Progenitor cell of endocrine pancreas (in vitro differentiated cells): ENCODE results near the gene HBB. TPM values are rescaled to one million over a fixed set of nuclear protein-coding genes. Genes with fewer than 3 reads are reported as not detected.

Experiments used
- DNase-seq: peaks from one replicate; pipeline ENCODE4 v3.0.0; 2021; ENCODE audit warnings: low spot score; ENCODE audit not compliant: unreplicated experiment
- H3K27ac Mint-ChIP-seq: 2 replicates; pipeline ENCODE4 v1.8.0; 2021; ENCODE audit warnings: mild to moderate bottlenecking, moderate library complexity, mixed read lengths
- H3K27me3 Mint-ChIP-seq: 2 replicates; pipeline ENCODE4 v1.8.0; 2021; ENCODE audit warnings: mixed read lengths
- H3K36me3 Mint-ChIP-seq: 2 replicates; pipeline ENCODE4 v1.8.0; 2022; ENCODE audit warnings: mixed read lengths; ENCODE audit not compliant: insufficient read depth
- H3K4me1 Mint-ChIP-seq: 2 replicates; pipeline ENCODE4 v1.8.0; 2021; ENCODE audit warnings: low read depth, mixed read lengths
- H3K4me3 Mint-ChIP-seq: 2 replicates; pipeline ENCODE4 v1.8.0; 2021; ENCODE audit warnings: low read depth, mild to moderate bottlenecking, moderate library complexity, mixed read lengths
- H3K9me3 Mint-ChIP-seq: 2 replicates; pipeline ENCODE4 v1.8.0; 2021; ENCODE audit warnings: low read depth, mixed read lengths
- CTCF ChIP-seq: fragments of 200-600 bp; sonication (generic); IDR thresholded peaks from one replicate; pipeline ENCODE4 v1.5.0; 2021; ENCODE audit warnings: antibody characterized with exemption, mild to moderate bottlenecking; ENCODE audit not compliant: unreplicated experiment
- long read RNA-seq: library from polyadenylated mRNA; unstranded; transcript quantifications from one replicate; pipeline ENCODE4 v2.0.0, GENCODE V29; 2020
- total RNA-seq: library from RNA; stranded (reverse); gene quantifications from 2 replicates; pipeline ENCODE4 v1.2.1, GENCODE V29; 2021

HBB gene
- not detected in 2 replicates for total RNA-seq
- long read RNA-seq = 0 reads

DNA sequence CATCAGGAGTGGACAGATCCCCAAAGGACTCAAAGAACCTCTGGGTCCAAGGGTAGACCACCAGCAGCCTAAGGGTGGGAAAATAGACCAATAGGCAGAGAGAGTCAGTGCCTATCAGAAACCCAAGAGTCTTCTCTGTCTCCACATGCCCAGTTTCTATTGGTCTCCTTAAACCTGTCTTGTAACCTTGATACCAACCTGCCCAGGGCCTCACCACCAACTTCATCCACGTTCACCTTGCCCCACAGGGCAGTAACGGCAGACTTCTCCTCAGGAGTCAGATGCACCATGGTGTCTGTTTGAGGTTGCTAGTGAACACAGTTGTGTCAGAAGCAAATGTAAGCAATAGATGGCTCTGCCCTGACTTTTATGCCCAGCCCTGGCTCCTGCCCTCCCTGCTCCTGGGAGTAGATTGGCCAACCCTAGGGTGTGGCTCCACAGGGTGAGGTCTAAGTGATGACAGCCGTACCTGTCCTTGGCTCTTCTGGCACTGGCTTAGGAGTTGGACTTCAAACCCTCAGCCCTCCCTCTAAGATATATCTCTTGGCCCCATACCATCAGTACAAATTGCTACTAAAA is at the start of gene HBB:
TSS of gene HBB (minus strand) at position 340 of the 579 bp plus-strand sequence. CDS start at position 290, 50 bp downstream.
- H3K27ac Mint-ChIP-seq = no peak within 1 kb of the TSS

DNA sequence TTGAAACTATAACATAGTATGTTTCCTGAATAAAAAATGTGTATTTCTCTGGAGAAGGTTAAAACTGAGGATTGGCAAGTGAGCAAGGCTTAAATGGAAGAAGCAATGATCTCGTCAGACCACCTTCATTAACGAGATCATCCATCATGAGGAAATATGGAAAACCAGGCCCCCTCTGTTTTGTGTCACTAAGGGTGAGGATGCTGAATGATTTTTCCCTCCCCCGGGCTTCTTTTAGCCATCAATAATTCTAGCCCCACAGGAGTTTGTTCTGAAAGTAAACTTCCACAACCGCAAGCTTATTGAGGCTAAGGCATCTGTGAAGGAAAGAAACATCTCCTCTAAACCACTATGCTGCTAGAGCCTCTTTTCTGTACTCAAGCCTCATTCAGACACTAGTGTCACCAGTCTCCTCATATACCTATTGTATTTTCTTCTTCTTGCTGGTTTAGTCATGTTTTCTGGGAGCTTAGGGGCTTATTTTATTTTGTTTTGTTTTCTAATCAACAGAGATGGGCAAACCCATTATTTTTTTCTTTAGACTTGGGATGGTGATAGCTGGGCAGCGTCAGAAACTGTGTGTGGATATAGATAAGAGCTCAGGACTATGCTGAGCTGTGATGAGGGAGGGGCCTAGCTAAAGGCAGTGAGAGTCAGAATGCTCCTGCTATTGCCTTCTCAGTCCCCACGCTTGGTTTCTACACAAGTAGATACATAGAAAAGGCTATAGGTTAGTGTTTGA is 48.7 kb upstream of the HBB start:
- no peaks in the 10 kb centered on the region for H3K9me3 Mint-ChIP-seq
- H3K27ac Mint-ChIP-seq = no peak overlapping the region
- no peaks in the 10 kb centered on the region for H3K36me3 Mint-ChIP-seq
- peaks cover 7% of the 10 kb centered on the region for H3K4me1 Mint-ChIP-seq
- no peak for DNase-seq
- H3K27me3 Mint-ChIP-seq = no peaks in the 10 kb centered on the region
- TF ChIP-seq CTCF = no peak
- no peak overlapping the region for H3K4me3 Mint-ChIP-seq

More for the DNA sequence above, at the start of gene HBB:
- TF ChIP-seq CTCF = no peak
- Mint-ChIP-seq H3K27me3 (no peaks in the 10 kb centered on the region), H3K9me3 (no peaks in the 10 kb centered on the region), H3K4me1 (no peaks in the 10 kb centered on the region), H3K4me3 (no peak within 1 kb of the TSS), H3K36me3 (no peaks in the 10 kb centered on the region)
- DNase-seq = no peak

DNA sequence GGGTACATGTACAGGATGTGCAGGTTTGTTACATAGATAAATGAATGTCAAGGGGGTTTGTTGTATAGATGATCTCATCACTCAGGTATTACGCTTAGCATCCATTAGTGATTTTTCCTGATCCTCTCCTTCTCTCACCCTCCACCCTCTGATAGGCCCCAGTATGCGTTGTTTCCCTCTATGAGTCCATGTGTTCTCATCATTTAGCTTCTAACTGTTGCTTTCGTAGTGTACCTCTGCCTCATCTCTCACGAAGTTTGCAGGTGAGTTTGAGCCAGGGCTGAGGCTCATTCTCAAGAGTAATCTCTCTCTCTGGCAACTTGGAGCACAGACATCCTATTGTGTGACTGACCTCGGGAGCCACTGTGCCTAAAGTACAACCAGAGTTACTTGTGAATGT is 47.5 kb upstream of the HBB start:
- Mint-ChIP-seq H3K27ac (no peak overlapping the region), H3K4me3 (no peak overlapping the region), H3K27me3 (no peaks in the 10 kb centered on the region), H3K36me3 (no peaks in the 10 kb centered on the region), H3K4me1 (peaks cover 7% of the 10 kb centered on the region), H3K9me3 (no peaks in the 10 kb centered on the region)
- DNase-seq = no peak
- TF ChIP-seq CTCF = no peak

DNA sequence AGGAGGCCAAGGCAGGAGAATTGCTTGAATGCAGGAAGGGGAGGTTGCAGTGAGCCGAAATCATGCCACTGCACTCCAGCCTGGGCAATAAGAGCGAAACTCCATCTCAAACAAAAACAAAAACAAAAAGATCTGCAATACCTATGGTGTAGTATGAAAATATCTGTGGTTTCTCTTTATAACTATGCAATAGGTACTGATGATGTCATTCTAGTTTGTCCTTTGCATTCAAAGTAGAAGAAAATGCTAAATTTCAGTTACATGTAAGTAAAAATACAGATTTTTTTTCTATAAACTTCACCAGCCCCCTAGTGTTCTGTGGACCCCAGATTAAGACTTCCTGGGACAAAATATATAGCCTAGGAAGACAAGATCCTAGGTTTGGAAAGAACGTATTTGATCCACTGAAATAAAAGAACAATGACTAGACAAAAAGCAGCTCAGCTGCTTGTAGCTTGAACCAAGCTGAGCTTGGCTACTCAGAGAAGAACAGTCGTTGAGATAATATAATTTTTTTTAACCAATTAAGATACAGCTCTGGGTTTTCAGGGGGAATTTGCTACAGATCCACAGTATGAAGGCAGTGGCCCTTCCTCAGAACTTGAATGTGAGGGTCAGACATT is 45.6 kb upstream of the HBB start:
- Mint-ChIP-seq H3K36me3 (no peaks in the 10 kb centered on the region), H3K9me3 (no peaks in the 10 kb centered on the region), H3K27ac (no peak overlapping the region), H3K4me3 (no peak overlapping the region), H3K27me3 (no peaks in the 10 kb centered on the region), H3K4me1 (peaks cover 7% of the 10 kb centered on the region)
- no peak for TF ChIP-seq CTCF
- DNase-seq = no peak

DNA sequence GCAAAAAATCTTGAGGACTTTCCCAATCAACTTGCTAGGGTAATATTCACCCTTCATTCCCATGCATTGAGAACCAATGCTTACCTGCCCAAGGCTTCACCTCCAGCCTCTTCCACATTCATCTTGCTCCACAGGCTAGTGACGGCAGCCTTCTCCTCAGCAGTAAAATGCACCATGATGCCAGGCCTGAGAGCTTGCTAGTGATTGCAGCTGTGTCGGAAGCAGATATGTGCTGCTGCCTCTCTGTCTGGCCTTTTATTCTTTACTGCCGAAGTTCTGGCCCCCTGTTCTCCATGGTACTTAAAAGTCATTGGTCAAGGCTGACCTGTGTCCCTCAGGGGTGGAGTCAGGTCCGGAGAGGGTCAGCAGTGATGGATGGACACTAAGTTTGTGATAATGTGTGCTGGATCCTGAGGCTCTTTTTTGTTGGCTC is 42.9 kb upstream of the HBB start, which contains the start of gene HBE1:
TSS of gene HBE1 (minus strand) at position 231 of the 433 bp plus-strand sequence. CDS start at position 176, 55 bp downstream.
- TF ChIP-seq CTCF = no peak
- peaks cover 4% of the 10 kb centered on the region for H3K4me1 Mint-ChIP-seq
- no peak for DNase-seq

More for the DNA sequence above, 42.9 kb upstream of the HBB start, which contains the start of gene HBE1:
- no peaks in the 10 kb centered on the region for H3K36me3 Mint-ChIP-seq
- no peak within 1 kb of the TSS for H3K4me3 Mint-ChIP-seq
- H3K9me3 Mint-ChIP-seq = no peaks in the 10 kb centered on the region
- no peaks in the 10 kb centered on the region for H3K27me3 Mint-ChIP-seq
- H3K27ac Mint-ChIP-seq = no peak within 1 kb of the TSS
